ENCODE results near the gene CHPT1.
A peak's percentile ranks its signal among the peaks of the same experiment; 100 is the strongest.
"Not testable (repeated sequence)": the region's sequence is repeated elsewhere in the genome, so short reads cannot be mapped to it uniquely, and the experiment has no call there.

Gene CHPT1

DNA sequence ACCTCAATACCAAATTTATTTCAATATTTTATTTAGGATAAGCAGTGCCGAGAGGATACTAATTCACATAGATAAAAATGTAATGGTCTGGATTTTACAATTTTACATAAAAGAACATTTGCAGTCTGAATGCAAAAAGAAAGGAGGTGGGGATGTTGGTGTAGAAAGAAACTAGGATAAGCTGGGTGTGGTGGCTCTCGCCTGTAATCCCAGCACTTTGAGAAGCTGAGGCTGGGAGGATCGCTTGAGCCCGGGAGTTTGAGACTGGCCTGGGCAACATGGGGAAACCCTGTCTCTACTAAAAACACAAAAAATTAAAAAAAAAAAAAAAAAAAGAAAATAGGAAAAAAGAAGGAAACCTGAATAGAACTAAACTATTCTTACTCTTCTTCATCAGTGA, 25.0 kb downstream of the CHPT1 start:
- no peak for DNase-seq (ENCODE audit: low read depth)

- no peak for DNase-seq (ENCODE audit: low read depth)
Observed at GRCh38 chr12:101727098-101727497, 29.7 kb downstream of the CHPT1 start.

DNA sequence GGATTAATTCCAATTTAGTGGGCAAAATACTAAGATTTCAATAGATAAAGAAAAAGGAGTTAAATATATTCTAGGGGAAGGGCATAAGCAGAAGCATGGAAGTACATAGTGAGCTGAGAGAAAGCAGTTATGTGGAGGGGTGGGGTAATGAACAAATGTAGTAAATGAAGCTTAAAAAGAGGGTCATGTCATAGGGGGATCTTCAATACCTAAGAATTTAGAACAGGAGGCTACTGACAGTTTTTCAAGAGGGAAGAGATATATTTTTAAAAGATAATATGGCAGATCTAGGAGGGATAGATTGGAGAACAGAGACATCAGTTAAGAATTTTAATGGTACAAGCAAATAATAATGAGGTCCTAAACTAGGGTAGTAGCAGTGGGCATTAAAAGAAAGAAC, 32.4 kb downstream of the CHPT1 start:
- no peak for DNase-seq (ENCODE audit: low read depth)

DNA sequence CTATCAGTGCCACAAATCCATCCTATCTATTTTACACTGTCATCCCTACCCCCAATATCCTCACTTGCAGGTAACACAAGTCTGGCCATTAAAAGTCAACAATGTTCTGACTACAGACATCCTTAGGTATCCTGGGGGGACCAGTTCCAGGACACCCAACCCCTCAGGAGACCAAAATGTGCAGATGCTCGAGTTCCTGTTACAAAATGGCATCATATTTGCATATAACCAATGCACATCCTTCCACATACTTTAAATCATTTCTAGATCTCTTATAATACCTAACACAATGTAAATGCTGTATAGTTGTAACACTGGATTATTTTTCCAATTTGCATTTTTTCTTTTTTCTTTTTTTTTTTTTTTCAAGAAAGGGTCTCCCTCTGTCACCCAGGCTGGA, 34.9 kb downstream of the CHPT1 start:
- no peak for DNase-seq (ENCODE audit: low read depth)

- DNase-seq (ENCODE audit: low read depth): no peak
Observed at GRCh38 chr12:101733166-101733565, 35.7 kb downstream of the CHPT1 start.

DNA sequence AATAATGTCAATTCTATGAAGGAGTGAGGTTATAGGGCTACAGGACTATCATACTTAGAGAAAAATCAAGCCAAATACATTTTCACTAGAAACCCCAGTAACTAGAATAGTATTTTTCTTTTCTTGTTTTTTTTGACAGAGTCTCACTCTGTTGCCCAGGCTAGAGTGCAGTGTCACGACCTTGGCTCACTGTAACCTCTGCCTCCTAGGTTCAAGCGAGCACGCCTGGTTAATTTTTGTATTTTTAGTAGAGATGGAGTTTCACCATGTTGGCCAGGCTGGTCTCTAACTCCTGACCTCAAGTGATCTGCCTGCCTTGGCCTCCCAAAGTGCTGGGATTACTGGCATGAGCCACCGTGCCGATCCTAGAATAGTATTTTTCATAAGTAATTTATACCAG, 37.0 kb downstream of the CHPT1 start:
- DNase-seq (ENCODE audit: low read depth): not testable (repeated sequence)

- no peak for DNase-seq (ENCODE audit: low read depth)
Observed at GRCh38 chr12:101737476-101737875, 40.0 kb downstream of the CHPT1 start.

DNA sequence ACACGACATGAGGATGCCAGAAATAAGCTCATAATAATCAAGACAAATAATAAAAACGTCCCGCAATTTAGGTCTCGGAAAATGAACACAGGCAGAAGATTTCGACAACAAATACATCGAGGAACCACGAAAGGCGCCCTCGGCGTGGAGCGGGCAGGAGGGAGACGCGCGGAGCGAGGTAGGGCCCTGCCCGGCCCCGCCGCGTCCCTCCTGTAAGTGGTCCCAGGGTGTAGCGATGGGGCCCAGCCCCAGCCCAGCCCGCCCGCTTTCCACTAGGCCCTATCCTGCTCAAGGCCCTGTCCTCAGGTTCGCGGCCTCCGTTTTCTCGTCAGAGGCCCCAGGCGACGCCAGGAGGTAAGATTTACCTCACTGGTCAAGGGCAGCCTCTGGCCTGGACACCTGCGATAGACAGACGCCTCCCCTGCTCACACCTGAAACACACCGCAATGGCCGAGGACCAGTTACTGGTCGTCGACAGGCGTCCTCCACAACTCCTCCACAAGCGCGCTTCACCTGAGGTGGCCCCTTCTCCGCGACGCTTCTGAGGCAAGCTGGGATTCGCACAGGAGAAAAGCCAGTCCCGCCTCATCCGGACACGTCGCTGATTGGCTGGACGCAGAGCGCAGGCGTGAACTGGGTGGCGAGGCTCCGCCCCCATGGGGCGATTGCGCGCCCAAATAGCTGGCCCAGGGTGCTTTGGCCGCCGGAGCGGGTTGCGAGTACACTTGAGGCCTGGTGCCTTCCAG, 41.7 kb downstream of the CHPT1 start, which contains the start of gene SYCP3:
SYCP3 (minus strand) TSS at position 543 of the 746 bp plus-strand sequence. CDS start 1,527 bp downstream, outside the sequence.
- no peak for DNase-seq (ENCODE audit: low read depth)

- DNase-seq (ENCODE audit: low read depth): no peak
Observed at GRCh38 chr12:101740566-101740965, 43.1 kb downstream of the CHPT1 start.

GRCh38 chr12:101740980-101741379, 43.5 kb downstream of the CHPT1 start:
- no peak for DNase-seq (ENCODE audit: low read depth)

DNA sequence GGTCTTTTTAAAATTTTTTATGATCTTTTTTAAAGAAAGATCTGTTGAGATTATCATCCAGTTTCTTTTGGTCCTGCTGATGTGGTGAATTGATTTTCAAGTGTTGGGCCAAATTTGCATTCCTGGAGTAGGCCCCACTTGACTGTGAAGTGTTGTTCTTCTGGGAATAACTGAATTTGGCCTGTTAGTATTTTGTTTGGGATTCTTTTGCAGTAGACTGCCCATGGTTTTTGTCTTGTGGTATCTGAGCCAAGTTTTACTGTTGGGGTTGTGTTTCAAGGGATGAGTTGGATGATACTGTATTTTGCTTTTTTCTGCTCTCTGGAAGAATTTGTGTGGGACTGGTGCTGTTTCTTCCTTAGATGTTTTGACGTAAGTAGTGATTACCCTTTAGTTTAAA, 45.8 kb downstream of the CHPT1 start:
- no peak for DNase-seq (ENCODE audit: low read depth)

- DNase-seq (ENCODE audit: low read depth): no peak
Observed at GRCh38 chr12:101743724-101744472, 46.5 kb downstream of the CHPT1 start.

DNA sequence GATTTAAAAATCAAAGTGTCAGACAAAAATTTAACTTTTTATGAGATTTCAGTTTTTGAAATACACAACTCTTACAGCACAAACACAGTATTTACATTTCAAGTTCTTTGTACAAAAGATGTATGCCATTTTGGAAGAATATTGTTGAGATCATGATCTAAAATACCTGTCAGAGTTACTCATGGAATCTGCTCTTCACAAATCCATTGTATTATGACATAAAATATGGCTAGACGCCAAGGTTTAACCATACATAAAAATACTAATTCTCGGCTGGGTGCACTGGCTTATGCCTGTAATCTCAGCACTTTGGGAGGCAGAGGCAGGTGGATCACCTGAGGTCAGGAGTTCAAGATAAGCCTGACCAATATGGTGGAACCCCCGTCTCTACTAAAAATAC, 48.0 kb downstream of the CHPT1 start:
- DNase-seq (ENCODE audit: low read depth): no peak

GRCh38 chr12:101746196-101746595, 48.8 kb downstream of the CHPT1 start:
- DNase-seq (ENCODE audit: low read depth): no peak

GRCh38 chr12:101746661-101747060, 49.2 kb downstream of the CHPT1 start:
- no peak for DNase-seq (ENCODE audit: low read depth)

DNA sequence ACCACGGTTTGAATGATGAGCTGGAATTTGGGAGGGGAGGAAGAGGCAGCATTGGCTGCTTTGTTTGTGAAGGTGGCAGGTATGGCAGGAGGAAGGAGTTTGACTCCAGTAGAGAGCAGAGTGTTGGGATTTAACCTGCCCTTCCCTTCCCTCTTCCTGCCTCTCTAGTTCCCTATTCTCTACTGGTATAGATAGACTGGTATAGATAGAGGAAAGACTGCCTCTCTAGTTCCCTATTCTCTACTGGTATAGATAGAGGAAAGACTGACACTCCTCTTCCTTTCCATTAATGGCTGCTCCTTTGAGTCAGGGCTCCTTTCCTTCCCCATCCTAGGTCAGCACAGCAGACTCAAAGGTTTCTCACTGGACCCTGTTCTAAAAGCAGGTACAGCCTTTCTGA, 50.3 kb downstream of the CHPT1 start:
- no peak for DNase-seq (ENCODE audit: low read depth)

- DNase-seq (ENCODE audit: low read depth): no peak
Observed at GRCh38 chr12:101748907-101749306, 51.5 kb downstream of the CHPT1 start.

DNA sequence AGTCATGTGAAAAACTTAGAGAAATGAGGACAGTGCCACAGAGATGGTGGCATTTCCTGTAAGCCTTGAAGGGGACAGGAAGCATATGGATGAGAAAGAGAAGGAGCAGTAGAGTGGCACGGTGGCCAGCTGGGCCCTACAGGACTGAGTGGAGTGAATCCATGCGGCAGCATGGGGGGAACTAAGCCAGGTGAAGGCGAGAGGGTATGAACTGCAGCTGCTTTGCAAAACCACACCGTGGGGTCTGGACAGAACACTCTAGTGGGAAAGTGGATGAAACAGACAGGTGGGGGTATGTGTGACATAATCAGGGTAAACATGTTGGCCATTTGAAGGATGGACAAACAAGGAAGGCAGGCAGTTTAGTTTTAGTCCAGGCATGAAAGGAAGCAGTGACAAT, 52.2 kb downstream of the CHPT1 start:
- DNase-seq (ENCODE audit: low read depth): no peak

DNA sequence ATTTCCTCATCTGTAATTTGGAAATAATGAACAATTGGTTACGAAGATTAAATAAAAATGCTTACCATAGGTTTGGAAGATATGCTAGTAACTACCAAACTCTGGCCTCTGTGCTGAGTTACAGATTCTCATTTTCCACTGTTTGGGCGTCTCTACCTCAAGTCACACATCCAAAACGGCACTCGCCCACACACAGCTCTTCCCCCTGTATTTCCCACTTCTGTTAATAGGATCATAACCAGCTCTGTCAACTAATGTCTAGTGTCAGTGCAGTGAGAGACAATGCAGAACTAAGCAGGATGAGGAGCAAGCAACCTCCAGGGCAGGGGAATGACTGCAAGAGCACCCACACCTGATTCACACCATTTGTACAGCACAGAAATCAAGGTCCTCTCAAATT, 52.7 kb downstream of the CHPT1 start:
- no peak for DNase-seq (ENCODE audit: low read depth)

GRCh38 chr12:101759396-101760047, 62.1 kb downstream of the CHPT1 start:
- peak; percentile 15 for DNase-seq (ENCODE audit: low read depth)

- DNase-seq (ENCODE audit: low read depth): no peak
Observed at GRCh38 chr12:101761350-101761749, 63.9 kb downstream of the CHPT1 start.

- DNase-seq (ENCODE audit: low read depth): no peak
Observed at GRCh38 chr12:101761781-101762180, 64.3 kb downstream of the CHPT1 start.
